HEK293T (cell line): ENCODE results near the gene SNAPC4.

Experiments
- CTCF ChIA-PET: fragments of 350-600 bp; formaldehyde crosslinking; extraction: SDS; loops from one replicate; lab custom pipeline; 2021; ENCODE audit warnings: antibody characterized with exemption, inconsistent platforms; lab: Yijun Ruan, JAX
- POLR2A ChIA-PET: fragments of 350-600 bp; formaldehyde crosslinking; extraction: SDS; loops from one replicate; lab custom pipeline; 2020; ENCODE audit warnings: antibody characterized with exemption, inconsistent platforms; lab: Yijun Ruan, JAX
- DNase-seq: peaks from one replicate; pipeline ENCODE4 v3.0.0; 2012; ENCODE audit warnings: mixed read lengths; ENCODE audit errors: extremely low spot score
- ARNT ChIP-seq: fragments of 450-650 bp; IDR thresholded peaks from 2 replicates; pipeline ENCODE4 v1.6.1; 2017; ENCODE audit warnings: mild to moderate bottlenecking
- BHLHE40 ChIP-seq: fragments of 450-650 bp; IDR thresholded peaks from 2 replicates; pipeline ENCODE4 v1.6.1; 2016; ENCODE audit warnings: mild to moderate bottlenecking, moderate library complexity, borderline replicate concordance
- CTBP1 ChIP-seq: fragments of 450-650 bp; IDR thresholded peaks from 2 replicates; pipeline ENCODE4 v1.6.1; 2016; ENCODE audit warnings: borderline replicate concordance
- ELF4 ChIP-seq: fragments of 450-650 bp; IDR thresholded peaks from 2 replicates; pipeline ENCODE4 v1.6.1; 2017; ENCODE audit warnings: antibody characterized with exemption
- FOXA1 ChIP-seq: fragments of 450-650 bp; IDR thresholded peaks from 2 replicates; pipeline ENCODE4 v1.6.1; 2016; ENCODE audit warnings: mild to moderate bottlenecking
- FOXK2 ChIP-seq: fragments of 450-650 bp; IDR thresholded peaks from 2 replicates; pipeline ENCODE4 v1.6.1; 2016; ENCODE audit warnings: mild to moderate bottlenecking
- FOXM1 ChIP-seq: fragments of 450-650 bp; IDR thresholded peaks from 2 replicates; pipeline ENCODE4 v1.6.1; 2017; ENCODE audit warnings: mild to moderate bottlenecking, borderline replicate concordance
- HDGF ChIP-seq: fragments of 450-650 bp; IDR thresholded peaks from 2 replicates; pipeline ENCODE4 v1.6.1; 2017; ENCODE audit warnings: antibody characterized with exemption, borderline replicate concordance
- L3MBTL2 ChIP-seq: fragments of 450-650 bp; conservative IDR thresholded peaks from 2 replicates; pipeline ENCODE4 v1.6.1; 2016; ENCODE audit warnings: mild to moderate bottlenecking
- LEF1 ChIP-seq: fragments of 450-650 bp; IDR thresholded peaks from 2 replicates; pipeline ENCODE4 v1.6.1; 2017; ENCODE audit warnings: mild to moderate bottlenecking, borderline replicate concordance
- NFRKB ChIP-seq: fragments of 450-650 bp; IDR thresholded peaks from 2 replicates; pipeline ENCODE4 v1.6.1; 2016; ENCODE audit warnings: mild to moderate bottlenecking, moderate library complexity
- PKNOX1 ChIP-seq: fragments of 450-650 bp; IDR thresholded peaks from 2 replicates; pipeline ENCODE4 v1.6.1; 2016
- SP1 ChIP-seq: fragments of 450-650 bp; IDR thresholded peaks from 2 replicates; pipeline ENCODE4 v1.6.1; 2017
- SUZ12 ChIP-seq: fragments of 450-650 bp; IDR thresholded peaks from 2 replicates; pipeline ENCODE4 v1.6.1; 2016; ENCODE audit warnings: mild to moderate bottlenecking
- TARDBP ChIP-seq: fragments of 450-650 bp; IDR thresholded peaks from 2 replicates; pipeline ENCODE4 v1.6.1; 2016
- ZNF384 ChIP-seq: fragments of 450-650 bp; IDR thresholded peaks from 2 replicates; pipeline ENCODE4 v1.6.1; 2016

Gene SNAPC4

GRCh38 chr9:136370037-136370436 lies 29.9 kb downstream of the SNAPC4 start:
- ChIA-PET CTCF (no interaction called here), POLR2A (no interaction called here)
- TF ChIP-seq FOXK2 (no peak), BHLHE40 (no peak), ARNT (no peak), L3MBTL2 (no peak), LEF1 (no peak), NFRKB (no peak), SUZ12 (no peak), PKNOX1 (no peak), SP1 (no peak), TARDBP (no peak), FOXM1 (no peak), CTBP1 (no peak), ZNF384 (no peak), HDGF (no peak), ELF4 (no peak), FOXA1 (no peak)
- no peak for DNase-seq

GRCh38 chr9:136368190-136368589 lies 31.8 kb downstream of the SNAPC4 start:
- TF ChIP-seq ZNF384, result no peak
- TF ChIP-seq CTBP1, result no peak
- TF ChIP-seq ARNT, result no peak
- no peak for TF ChIP-seq FOXK2
- no peak for TF ChIP-seq SUZ12
- TF ChIP-seq HDGF, result no peak
- no peak for TF ChIP-seq FOXA1
- TF ChIP-seq L3MBTL2, result no peak
- TF ChIP-seq LEF1, result no peak
- no peak for TF ChIP-seq SP1
- no peak for TF ChIP-seq NFRKB
- TF ChIP-seq FOXM1, result no peak
- no peak for TF ChIP-seq BHLHE40
- TF ChIP-seq TARDBP, result no peak
- no peak for TF ChIP-seq ELF4
- no peak for TF ChIP-seq PKNOX1
- no peak for DNase-seq
- POLR2A ChIA-PET, result no interaction called here
- CTCF ChIA-PET, result no interaction called here

GRCh38 chr9:136367296-136368145 lies 32.4 kb downstream of the SNAPC4 start:
- no peak for DNase-seq
- ChIA-PET POLR2A (interaction anchor here (1.6 kb wide), 1 partner anchor 7 kb away, joined by 5 read pairs; no protein-coding TSS in a partner anchor), CTCF (interaction anchor here (1.3 kb wide), 1 partner anchor 55 kb away, joined by 3 read pairs; no protein-coding TSS in a partner anchor)
- TF ChIP-seq SP1, result no peak
- no peak for TF ChIP-seq ARNT
- TF ChIP-seq SUZ12, result no peak
- TF ChIP-seq HDGF, result no peak

GRCh38 chr9:136366826-136367225 lies 33.1 kb downstream of the SNAPC4 start:
- ChIA-PET POLR2A (interaction anchor here (1.4 to 1.6 kb wide), 2 partner anchors 8 to 23 kb away, joined by 4 to 5 read pairs; no protein-coding TSS in a partner anchor), CTCF (interaction anchor here (1.3 kb wide), 1 partner anchor 54 kb away, joined by 3 read pairs; no protein-coding TSS in a partner anchor)
- TF ChIP-seq NFRKB (no peak), ELF4 (no peak), L3MBTL2 (no peak), SUZ12 (no peak), CTBP1 (no peak), LEF1 (no peak), BHLHE40 (no peak)
- no peak for DNase-seq

- CTCF ChIA-PET, result interaction anchor here (1.3 kb wide), 1 partner anchor 53 kb away, joined by 3 read pairs; no protein-coding TSS in a partner anchor
Measured at GRCh38 chr9:136365775-136366222, 34.2 kb downstream of the SNAPC4 start.

More at GRCh38 chr9:136365775-136366222, 34.2 kb downstream of the SNAPC4 start:
- POLR2A ChIA-PET, result interaction anchor here (1.1 to 1.6 kb wide), 3 partner anchors 9 to 35 kb away, joined by 3 to 5 read pairs (median 4); no protein-coding TSS in a partner anchor
- TF ChIP-seq HDGF, result no peak
- no peak for TF ChIP-seq FOXA1
- no peak for TF ChIP-seq SUZ12
- TF ChIP-seq FOXM1, result no peak
- TF ChIP-seq LEF1, result no peak
- no peak for TF ChIP-seq BHLHE40
- TF ChIP-seq ARNT, result no peak
- TF ChIP-seq L3MBTL2, result no peak
- TF ChIP-seq ZNF384, result no peak
- TF ChIP-seq CTBP1, result no peak
- TF ChIP-seq PKNOX1, result no peak
- no peak for TF ChIP-seq NFRKB
- DNase-seq, result no peak
